DND-41 (cell line): Measurements from ENCODE around the gene HDAC4.

Experiments
- ATAC-seq: fragments of 200-7000 bp; cut with Tn5 transposase; 3 replicates; pipeline ENCODE4 v1.9.1; 2021; ENCODE audit warnings: low read depth; ENCODE audit not compliant: insufficient read depth
- DNase-seq: peaks from one replicate; pipeline ENCODE4 v3.0.0-alpha.2; 2020
- H2AFZ ChIP-seq: 2 replicates; pipeline ENCODE4 v1.6.0; 2012; ENCODE audit warnings: low read depth, low read length
- H3K27ac ChIP-seq: 2 replicates; pipeline ENCODE4 v1.5.1; 2012; ENCODE audit warnings: low read length, inconsistent platforms
- H3K27me3 ChIP-seq: fragments of 200-600 bp; sonication (generic); 2 replicates; pipeline ENCODE4 v1.6.0; 2012; ENCODE audit warnings: low read length, mild to moderate bottlenecking, inconsistent platforms; ENCODE audit not compliant: insufficient read depth, poor library complexity
- H3K36me3 ChIP-seq: 2 replicates; pipeline ENCODE4 v1.5.1; 2012; ENCODE audit warnings: low read length, inconsistent platforms; ENCODE audit not compliant: insufficient read depth
- H3K4me1 ChIP-seq: 2 replicates; pipeline ENCODE4 v1.5.1; 2012; ENCODE audit warnings: mild to moderate bottlenecking, low read length; ENCODE audit not compliant: insufficient read depth
- H3K4me2 ChIP-seq: 2 replicates; pipeline ENCODE4 v1.6.0; 2012; ENCODE audit warnings: mild to moderate bottlenecking, moderate library complexity, low read length, inconsistent platforms; ENCODE audit not compliant: insufficient read depth
- H3K4me3 ChIP-seq, 2 experiments: fragments of 200-600 bp in 1 of 2; shearing (Covaris generic) in 1 of 2; 2 replicates each; pipeline ENCODE4 v1.5.1; 2012 to 2016; ENCODE audit warnings: inconsistent platforms in 2 of 2, low read length in 2 of 2, mild to moderate bottlenecking in 2 of 2, low read depth in 1 of 2, moderate library complexity in 1 of 2
- H3K79me2 ChIP-seq: 2 replicates; pipeline ENCODE4 v1.6.0; 2012; ENCODE audit warnings: low read length, inconsistent platforms; ENCODE audit not compliant: insufficient read depth
- H3K9ac ChIP-seq: 2 replicates; pipeline ENCODE4 v1.6.0; 2012; ENCODE audit warnings: low read depth, mild to moderate bottlenecking, inconsistent platforms, low read length, moderate library complexity
- H3K9me3 ChIP-seq: 2 replicates; pipeline ENCODE4 v1.5.1; 2012; ENCODE audit warnings: low read length, moderate library complexity, mild to moderate bottlenecking, inconsistent platforms; ENCODE audit not compliant: insufficient read depth, severe bottlenecking
- H4K20me1 ChIP-seq: 2 replicates; pipeline ENCODE4 v1.6.0; 2012; ENCODE audit warnings: low read length; ENCODE audit not compliant: insufficient read depth
- EZH2 ChIP-seq: IDR thresholded peaks from 3 replicates; pipeline ENCODE4 v1.6.1; 2012; ENCODE audit warnings: borderline replicate concordance, low read depth, mild to moderate bottlenecking, moderate library complexity, low read length, inconsistent platforms; ENCODE audit not compliant: severe bottlenecking
- TF ChIP-seq, protein P1 (sequence below): IDR thresholded peaks from 2 replicates; pipeline ENCODE4 v1.5.1; 2012; ENCODE audit warnings: borderline replicate concordance, low read length, moderate library complexity, mild to moderate bottlenecking; ENCODE audit not compliant: poor library complexity, severe bottlenecking; ENCODE audit errors: extremely low read depth

HDAC4 gene

DNA sequence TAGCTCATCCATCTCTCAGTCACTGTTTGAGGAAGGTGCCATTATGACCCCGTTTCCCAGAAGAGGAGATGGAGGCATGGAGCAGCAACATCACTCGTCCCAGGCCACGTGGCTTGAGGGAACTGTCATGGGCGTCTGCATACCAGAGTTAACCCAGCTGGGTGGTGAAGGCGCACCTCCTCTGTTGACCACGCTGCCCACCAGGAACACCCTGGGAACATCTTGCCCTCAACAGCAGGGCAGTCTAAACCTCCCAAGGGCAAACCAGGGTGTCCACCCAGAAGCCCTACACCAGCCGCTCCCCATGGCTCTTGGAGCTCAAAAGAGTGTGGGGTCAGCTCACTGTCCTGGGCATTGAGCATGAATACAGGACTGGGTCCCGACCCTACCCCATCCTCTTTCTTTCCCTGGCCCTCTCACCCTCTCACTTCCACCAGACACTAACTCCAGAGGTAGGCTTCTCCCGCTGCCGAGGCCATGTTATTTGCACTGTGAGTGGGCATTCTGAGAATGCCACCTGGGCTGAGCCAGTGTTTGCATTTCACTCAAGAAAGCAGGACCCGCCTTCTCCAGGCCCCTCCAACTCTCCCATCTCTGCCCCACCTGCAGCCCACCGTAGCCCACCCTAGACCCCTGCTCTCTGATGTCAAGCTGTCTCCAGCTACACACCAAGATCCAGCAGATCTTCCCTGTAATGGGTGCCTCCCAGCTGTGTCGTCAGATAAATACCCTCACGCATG is 259.6 kb downstream of the HDAC4 start:
- Histone ChIP-seq H3K9me3 (no peaks in the 10 kb centered on the region), H3K36me3 (peaks cover 99% of the 10 kb centered on the region), H4K20me1 (peaks cover 81% of the 10 kb centered on the region), H3K4me1 (no peaks in the 10 kb centered on the region), H3K4me2 (no peak overlapping the region), H2AFZ (no peak overlapping the region), H3K9ac (no peak overlapping the region), H3K27me3 (no peaks in the 10 kb centered on the region), H3K27ac (no peak overlapping the region), H3K4me3 (no peak overlapping the region), H3K79me2 (peaks cover 91% of the 10 kb centered on the region)
- ATAC-seq: no peak
- TF ChIP-seq EZH2: no peak
- TF ChIP-seq, protein P1, sequence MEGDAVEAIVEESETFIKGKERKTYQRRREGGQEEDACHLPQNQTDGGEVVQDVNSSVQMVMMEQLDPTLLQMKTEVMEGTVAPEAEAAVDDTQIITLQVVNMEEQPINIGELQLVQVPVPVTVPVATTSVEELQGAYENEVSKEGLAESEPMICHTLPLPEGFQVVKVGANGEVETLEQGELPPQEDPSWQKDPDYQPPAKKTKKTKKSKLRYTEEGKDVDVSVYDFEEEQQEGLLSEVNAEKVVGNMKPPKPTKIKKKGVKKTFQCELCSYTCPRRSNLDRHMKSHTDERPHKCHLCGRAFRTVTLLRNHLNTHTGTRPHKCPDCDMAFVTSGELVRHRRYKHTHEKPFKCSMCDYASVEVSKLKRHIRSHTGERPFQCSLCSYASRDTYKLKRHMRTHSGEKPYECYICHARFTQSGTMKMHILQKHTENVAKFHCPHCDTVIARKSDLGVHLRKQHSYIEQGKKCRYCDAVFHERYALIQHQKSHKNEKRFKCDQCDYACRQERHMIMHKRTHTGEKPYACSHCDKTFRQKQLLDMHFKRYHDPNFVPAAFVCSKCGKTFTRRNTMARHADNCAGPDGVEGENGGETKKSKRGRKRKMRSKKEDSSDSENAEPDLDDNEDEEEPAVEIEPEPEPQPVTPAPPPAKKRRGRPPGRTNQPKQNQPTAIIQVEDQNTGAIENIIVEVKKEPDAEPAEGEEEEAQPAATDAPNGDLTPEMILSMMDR: no peak
- no peak for DNase-seq

GRCh38 chr2:239140346-239141020 is 260.3 kb downstream of the HDAC4 start:
- Histone ChIP-seq H3K36me3 (peaks cover 99% of the 10 kb centered on the region), H3K4me1 (no peaks in the 10 kb centered on the region), H3K4me2 (no peak overlapping the region), H3K79me2 (peaks cover 91% of the 10 kb centered on the region), H3K9me3 (no peaks in the 10 kb centered on the region), H2AFZ (no peak overlapping the region), H3K9ac (no peak overlapping the region), H3K4me3 (no peak overlapping the region), H4K20me1 (peaks cover 82% of the 10 kb centered on the region), H3K27me3 (no peaks in the 10 kb centered on the region), H3K27ac (no peak overlapping the region)
- no peak for TF ChIP-seq EZH2
- TF ChIP-seq, protein P1: no peak
- DNase-seq: no peak
- ATAC-seq: no peak

GRCh38 chr2:239139566-239139965 is 261.3 kb downstream of the HDAC4 start:
- no peak overlapping the region for H3K4me2 ChIP-seq
- ATAC-seq (no peak), DNase-seq (no peak)
- H3K27ac ChIP-seq: no peak overlapping the region
- H3K9me3 ChIP-seq: no peaks in the 10 kb centered on the region
- H3K79me2 ChIP-seq: peaks cover 92% of the 10 kb centered on the region
- no peak overlapping the region for H2AFZ ChIP-seq
- H4K20me1 ChIP-seq: peaks cover 80% of the 10 kb centered on the region
- H3K9ac ChIP-seq: no peak overlapping the region
- H3K36me3 ChIP-seq: peaks cover 99% of the 10 kb centered on the region
- TF ChIP-seq, protein P1: no peak
- no peak for TF ChIP-seq EZH2
- H3K4me3 ChIP-seq: no peak overlapping the region
- H3K4me1 ChIP-seq: no peaks in the 10 kb centered on the region
- H3K27me3 ChIP-seq: no peaks in the 10 kb centered on the region
